Suprapubic skin (tissue), 4 donors: ENCODE measurements around the gene ZNF497.

Experiments
- CTCF ChIP-seq, 2 donors: fragments of 200-600 bp in 1 of 2; fragments of 450-650 bp in 1 of 2; sonication (generic) in 1 of 2; IDR thresholded peaks; one replicate each; pipeline ENCODE4 v1.5.1; 2016 to 2019; ENCODE audit warnings: antibody characterized with exemption in 2 of 2, mild to moderate bottlenecking in 1 of 2, moderate library complexity in 1 of 2
- EP300 ChIP-seq: sonication (generic); formaldehyde crosslinking; IDR thresholded peaks from one replicate; pipeline ENCODE4 v1.6.1; 2017; ENCODE audit warnings: antibody characterized with exemption
- POLR2A ChIP-seq, 2 donors: fragments of 450-650 bp; IDR thresholded peaks; one replicate each; pipeline ENCODE4 v1.6.1; 2017; ENCODE audit warnings: antibody characterized with exemption in 2 of 2, mild to moderate bottlenecking in 2 of 2, moderate library complexity in 2 of 2
- POLR2AphosphoS5 ChIP-seq, 3 donors: sonication (generic); formaldehyde crosslinking; IDR thresholded peaks; one replicate each; pipeline ENCODE4 v1.6.1; 2017; ENCODE audit warnings: antibody characterized with exemption in 3 of 3

GRCh38 chr19:58408152-58409009 lies 45.8 kb upstream of the ZNF497 start, which contains the start of gene ZNF584:
- peak in 2 of 3 donors; percentile 58 to 73 for TF ChIP-seq POLR2AphosphoS5 (IDR thresholded peaks at IDR 0.05)
- no peak for TF ChIP-seq EP300
- no peak for TF ChIP-seq CTCF (IDR thresholded peaks at IDR 0.05)
- peak; percentile 38 to 66 for TF ChIP-seq POLR2A (IDR thresholded peaks at IDR 0.05)
